ENCODE measurements around the gene ZNRF2.
"Not testable (repeated sequence)": the region's sequence is repeated elsewhere in the genome, so short reads cannot be mapped to it uniquely, and the experiment has no call there.

The ZNRF2 gene

GRCh38 chr7:30264052-30264451 lies 20.3 kb upstream of the ZNRF2 start:
- H3K36me3 ChIP-seq (ENCODE audit: control insufficient read depth, insufficient read depth, low read length): no peaks in the 10 kb centered on the region
- no peak for DNase-seq (ENCODE audit: extremely low read depth, insufficient read length)
- TF ChIP-seq, protein P1, sequence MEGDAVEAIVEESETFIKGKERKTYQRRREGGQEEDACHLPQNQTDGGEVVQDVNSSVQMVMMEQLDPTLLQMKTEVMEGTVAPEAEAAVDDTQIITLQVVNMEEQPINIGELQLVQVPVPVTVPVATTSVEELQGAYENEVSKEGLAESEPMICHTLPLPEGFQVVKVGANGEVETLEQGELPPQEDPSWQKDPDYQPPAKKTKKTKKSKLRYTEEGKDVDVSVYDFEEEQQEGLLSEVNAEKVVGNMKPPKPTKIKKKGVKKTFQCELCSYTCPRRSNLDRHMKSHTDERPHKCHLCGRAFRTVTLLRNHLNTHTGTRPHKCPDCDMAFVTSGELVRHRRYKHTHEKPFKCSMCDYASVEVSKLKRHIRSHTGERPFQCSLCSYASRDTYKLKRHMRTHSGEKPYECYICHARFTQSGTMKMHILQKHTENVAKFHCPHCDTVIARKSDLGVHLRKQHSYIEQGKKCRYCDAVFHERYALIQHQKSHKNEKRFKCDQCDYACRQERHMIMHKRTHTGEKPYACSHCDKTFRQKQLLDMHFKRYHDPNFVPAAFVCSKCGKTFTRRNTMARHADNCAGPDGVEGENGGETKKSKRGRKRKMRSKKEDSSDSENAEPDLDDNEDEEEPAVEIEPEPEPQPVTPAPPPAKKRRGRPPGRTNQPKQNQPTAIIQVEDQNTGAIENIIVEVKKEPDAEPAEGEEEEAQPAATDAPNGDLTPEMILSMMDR (IDR thresholded peaks at IDR 0.05; ENCODE audit: insufficient read depth, low read length, poor library complexity, severe bottlenecking): no peak
- H3K4me3 ChIP-seq (replicated peaks; ENCODE audit: low read depth, low read length): no peak overlapping the region
- H3K27me3 ChIP-seq (replicated peaks; ENCODE audit: control insufficient read depth, insufficient read depth, low read length): no peaks in the 10 kb centered on the region

GRCh38 chr7:30265189-30265588 lies 19.2 kb upstream of the ZNRF2 start:
- DNase-seq (ENCODE audit: extremely low read depth, insufficient read length); H3K27me3 ChIP-seq (replicated peaks; ENCODE audit: control insufficient read depth, insufficient read depth, low read length); H3K36me3 ChIP-seq (ENCODE audit: control insufficient read depth, insufficient read depth, low read length); H3K4me3 ChIP-seq (replicated peaks; ENCODE audit: low read depth, low read length): not testable (repeated sequence)

DNA sequence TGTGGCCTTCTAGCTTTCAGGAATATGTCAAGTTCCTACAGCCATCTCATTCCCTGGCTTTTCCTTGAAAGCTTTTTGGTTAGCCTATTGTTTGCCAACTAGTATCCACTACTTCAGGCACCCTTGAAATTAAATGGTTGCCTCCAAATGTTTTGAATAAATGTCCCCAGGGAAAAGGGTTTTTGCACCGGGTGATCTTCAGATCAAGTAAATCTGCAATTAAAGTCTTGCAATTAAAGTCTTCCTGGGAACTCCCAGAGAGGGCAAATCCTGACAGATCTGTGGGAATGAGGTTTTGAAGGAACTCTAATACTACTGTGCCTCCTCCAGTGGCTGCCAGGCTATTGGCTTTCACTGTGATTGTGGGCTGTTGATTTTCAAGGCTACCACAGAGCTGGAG lies 17.7 kb upstream of the ZNRF2 start:
- Histone ChIP-seq H3K4me3 (replicated peaks; ENCODE audit: low read depth, low read length) (no peak overlapping the region), H3K36me3 (ENCODE audit: control insufficient read depth, insufficient read depth, low read length) (no peaks in the 10 kb centered on the region), H3K27me3 (replicated peaks; ENCODE audit: control insufficient read depth, insufficient read depth, low read length) (no peaks in the 10 kb centered on the region)
- TF ChIP-seq, protein P1 (IDR thresholded peaks at IDR 0.05; ENCODE audit: insufficient read depth, low read length, poor library complexity, severe bottlenecking): no peak
- no peak for DNase-seq (ENCODE audit: extremely low read depth, insufficient read length)

DNA sequence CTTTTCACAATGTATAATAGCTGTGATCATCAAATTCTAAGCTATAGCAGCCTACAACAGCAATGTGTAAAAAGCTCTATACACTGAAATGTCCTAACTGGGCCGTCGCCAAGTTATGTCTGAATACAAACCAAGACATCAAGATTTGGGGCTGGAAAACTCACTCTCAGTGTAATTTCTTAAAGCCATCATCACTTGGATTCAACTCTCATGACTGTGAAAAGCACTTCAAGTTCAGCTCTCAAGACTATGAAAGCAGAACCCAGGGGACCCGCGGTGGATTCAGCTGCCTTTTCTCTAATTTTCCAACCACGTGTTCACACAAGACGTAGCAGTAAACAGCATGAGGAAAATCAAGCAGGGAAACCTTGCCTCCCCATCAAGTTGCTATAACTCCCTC lies 15.8 kb upstream of the ZNRF2 start:
- TF ChIP-seq, protein P1 (IDR thresholded peaks at IDR 0.05; ENCODE audit: insufficient read depth, low read length, poor library complexity, severe bottlenecking): no peak
- DNase-seq (ENCODE audit: extremely low read depth, insufficient read length): no peak

DNA sequence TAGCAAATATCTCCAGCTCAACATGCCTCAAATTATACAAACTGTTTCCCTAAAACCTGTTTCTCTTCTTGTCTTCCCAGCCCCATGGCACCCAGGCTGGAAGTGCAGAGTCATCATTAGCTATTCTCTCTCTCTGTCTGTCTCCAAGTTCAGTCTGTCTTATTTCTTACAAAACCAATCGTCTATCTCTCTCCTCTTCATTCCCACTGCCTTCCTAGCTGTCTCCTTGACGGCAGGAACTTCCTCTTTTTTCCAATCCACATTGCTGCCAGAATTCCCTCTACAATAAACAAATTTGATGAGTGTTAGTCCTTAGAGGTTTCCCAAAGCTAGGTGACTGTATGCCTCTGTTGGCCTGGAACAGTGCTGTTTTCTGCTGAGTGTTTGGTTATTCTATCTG lies 14.9 kb upstream of the ZNRF2 start:
- DNase-seq (ENCODE audit: extremely low read depth, insufficient read length): no peak
- TF ChIP-seq, protein P1 (IDR thresholded peaks at IDR 0.05; ENCODE audit: insufficient read depth, low read length, poor library complexity, severe bottlenecking): no peak

More for the DNA sequence above, 15.8 kb upstream of the ZNRF2 start:
- Histone ChIP-seq H3K4me3 (replicated peaks; ENCODE audit: low read depth, low read length) (no peak overlapping the region), H3K27me3 (replicated peaks; ENCODE audit: control insufficient read depth, insufficient read depth, low read length) (no peaks in the 10 kb centered on the region), H3K36me3 (ENCODE audit: control insufficient read depth, insufficient read depth, low read length) (no peaks in the 10 kb centered on the region)

GRCh38 chr7:30270921-30271320 lies 13.5 kb upstream of the ZNRF2 start:
- Histone ChIP-seq H3K4me3 (replicated peaks; ENCODE audit: low read depth, low read length) (no peak overlapping the region), H3K36me3 (ENCODE audit: control insufficient read depth, insufficient read depth, low read length) (no peaks in the 10 kb centered on the region), H3K27me3 (replicated peaks; ENCODE audit: control insufficient read depth, insufficient read depth, low read length) (no peaks in the 10 kb centered on the region)
- DNase-seq (ENCODE audit: extremely low read depth, insufficient read length): no peak
- TF ChIP-seq, protein P1 (IDR thresholded peaks at IDR 0.05; ENCODE audit: insufficient read depth, low read length, poor library complexity, severe bottlenecking): no peak

More for the DNA sequence above, 14.9 kb upstream of the ZNRF2 start:
- Histone ChIP-seq H3K27me3 (replicated peaks; ENCODE audit: control insufficient read depth, insufficient read depth, low read length) (no peaks in the 10 kb centered on the region), H3K4me3 (replicated peaks; ENCODE audit: low read depth, low read length) (no peak overlapping the region), H3K36me3 (ENCODE audit: control insufficient read depth, insufficient read depth, low read length) (no peaks in the 10 kb centered on the region)

Measured in GM06990 (cell line).